K562 (cell line): ENCODE measurements around the gene PRMT3. TPM values are rescaled to one million over a fixed set of nuclear protein-coding genes. Genes with fewer than 3 reads are reported as not detected.
"Not testable (repeated sequence)": the region's sequence is repeated elsewhere in the genome, so short reads cannot be mapped to it uniquely, and the experiment has no call there.

ENCODE experiments used
- ATAC-seq: fragments of 200-7000 bp; cut with Tn5 transposase; 3 replicates; pipeline ENCODE4 v1.9.1; 2020; ENCODE audit warnings: moderate library complexity
- BruUV-seq: library from RNA; stranded (reverse); fragments of 400-500 nt; replicated peaks from 2 replicates; lab custom pipeline; 2021; lab: Mats Ljungman, UMichigan
- CTCF ChIA-PET: fragments of 300-600 bp; formaldehyde crosslinking; extraction: SDS; loops from one replicate; lab custom pipeline; 2021; ENCODE audit warnings: low intra/inter-chr PET ratio; lab: Yijun Ruan, JAX
- POLR2A ChIA-PET: fragments of 300-600, 350-650 bp; sonication (Branson Sonifier 250); formaldehyde crosslinking; extraction: SDS; loops from one replicate; lab custom pipeline; 2021; ENCODE audit warnings: antibody characterized with exemption, inconsistent platforms; lab: Yijun Ruan, JAX
- DNase-seq, 4 experiments: peaks; one replicate each; pipeline versions ENCODE4 v3.0.0 to v3.0.0-alpha.2; 2011 to 2018; ENCODE audit warnings: low spot score in 3 of 4, mixed read lengths in 3 of 4; ENCODE audit errors: extremely low read depth in 1 of 4
- FAIRE-seq: peaks from 2 replicates; lab custom pipeline; 2011; peaks lifted over from hg19 to GRCh38; lab: Jason Lieb, UNC
- H2AFZ ChIP-seq: 2 replicates; pipeline ENCODE4 v1.6.0; 2011; ENCODE audit warnings: low read depth, low read length, control low read depth, inconsistent platforms
- H3K27ac ChIP-seq: fragments of 200-600 bp; 3 replicates; pipeline ENCODE4 v1.8.0; 2011; ENCODE audit warnings: low read depth, mild to moderate bottlenecking, control low read depth, inconsistent platforms, low read length, moderate library complexity, mixed read lengths; ENCODE audit errors: extremely low read depth
- H3K27me3 ChIP-seq, 2 experiments: fragments of 300-600 bp in 1 of 2; 2 replicates in 1 of 2; 3 replicates in 1 of 2; pipeline versions ENCODE4 v1.6.0 to v1.8.0; 2011; ENCODE audit warnings: inconsistent platforms in 2 of 2, low read length in 2 of 2, mild to moderate bottlenecking in 1 of 2, mixed read lengths in 1 of 2, moderate library complexity in 1 of 2; ENCODE audit not compliant: control insufficient read depth in 2 of 2, insufficient read depth in 2 of 2
- H3K36me3 ChIP-seq: fragments of 300-600 bp; 3 replicates; pipeline ENCODE4 v1.8.0; 2011; ENCODE audit warnings: mild to moderate bottlenecking, low read length, inconsistent platforms; ENCODE audit not compliant: control insufficient read depth, insufficient read depth
- H3K4me1 ChIP-seq, 2 experiments: fragments of 200-600 bp in 1 of 2; replicated peaks in 1 of 2; 2 replicates in 1 of 2; 3 replicates in 1 of 2; pipeline versions ENCODE4 v1.5.1 to v1.8.0; 2011; ENCODE audit warnings: inconsistent platforms in 2 of 2, low read length in 2 of 2, mild to moderate bottlenecking in 1 of 2, mixed read lengths in 1 of 2, moderate library complexity in 1 of 2; ENCODE audit not compliant: control insufficient read depth in 2 of 2, insufficient read depth in 2 of 2
- H3K4me2 ChIP-seq: 2 replicates; pipeline ENCODE4 v1.6.1; 2011; ENCODE audit warnings: low read length, control low read depth, inconsistent platforms, mixed read lengths; ENCODE audit not compliant: insufficient read depth
- H3K4me3 ChIP-seq: fragments of 200-600 bp; sonication (generic), shearing (Covaris generic); 2 replicates; pipeline ENCODE4 v1.5.1; 2016; ENCODE audit warnings: control low read depth, inconsistent platforms
- H3K79me2 ChIP-seq: fragments of 200-600 bp; 3 replicates; pipeline ENCODE4 v1.8.0; 2011; ENCODE audit warnings: low read length, inconsistent platforms; ENCODE audit not compliant: control insufficient read depth, insufficient read depth
- H3K9ac ChIP-seq, 2 experiments: 2 replicates each; pipeline versions ENCODE4 v1.6.0 to v1.6.1; 2011; ENCODE audit warnings: low read depth in 2 of 2, low read length in 2 of 2, control low read depth in 1 of 2, inconsistent platforms in 1 of 2, mild to moderate bottlenecking in 1 of 2, mixed read lengths in 1 of 2; ENCODE audit not compliant: insufficient read depth in 1 of 2
- H3K9me1 ChIP-seq: one replicate; pipeline ENCODE4 v1.6.0; 2011; ENCODE audit warnings: inconsistent platforms, mild to moderate bottlenecking, low read length, moderate library complexity; ENCODE audit not compliant: control insufficient read depth, insufficient read depth
- H3K9me3 ChIP-seq: replicated peaks from 2 replicates; pipeline ENCODE4 v1.5.1; 2011; ENCODE audit warnings: low read depth, low read length, inconsistent platforms; ENCODE audit not compliant: control insufficient read depth, insufficient read depth
- H4K20me1 ChIP-seq: replicated peaks from 2 replicates; pipeline ENCODE4 v1.6.1; 2011; ENCODE audit warnings: low read length, inconsistent platforms, mixed read lengths; ENCODE audit not compliant: control insufficient read depth, insufficient read depth
- ARID1B ChIP-seq: fragments of 450-650 bp; IDR thresholded peaks from 2 replicates; pipeline ENCODE4 v1.6.1; 2016; ENCODE audit warnings: antibody characterized with exemption, mild to moderate bottlenecking, inconsistent platforms
- CBFA2T3 ChIP-seq: fragments of 450-650 bp; IDR thresholded peaks from 2 replicates; pipeline ENCODE4 v1.6.1; 2017
- CTBP1 ChIP-seq: fragments of 450-650 bp; IDR thresholded peaks from 2 replicates; pipeline ENCODE4 v1.6.1; 2016; ENCODE audit warnings: borderline replicate concordance
- DPF2 ChIP-seq: fragments of 450-650 bp; IDR thresholded peaks from 2 replicates; pipeline ENCODE4 v1.6.1; 2016
- EP300 ChIP-seq: IDR thresholded peaks from 2 replicates; pipeline ENCODE4 v1.6.1; 2012; ENCODE audit warnings: low read length, improper control_type of control experiment
- FOSL1 ChIP-seq: fragments of 200-800 bp; sonication (Bioruptor generic); conservative IDR thresholded peaks from 2 replicates; pipeline ENCODE4 v1.6.1; 2016; ENCODE audit warnings: missing genetic modification characterization, missing compliant biosample characterization
- FOXM1 ChIP-seq, 2 experiments: fragments of 450-650 bp in 1 of 2; sonication (generic) in 1 of 2; formaldehyde crosslinking in 1 of 2; IDR thresholded peaks; 2 replicates each; pipeline versions ENCODE4 v1.6.1 to v1.9.0; 2017 to 2022; ENCODE audit warnings: low read depth in 2 of 2, mild to moderate bottlenecking in 2 of 2, missing genetic modification reagents in 1 of 2, moderate library complexity in 1 of 2
- MTA2 ChIP-seq: fragments of 450-650 bp; IDR thresholded peaks from 2 replicates; pipeline ENCODE4 v1.6.1; 2016; ENCODE audit warnings: low read depth
- NCOR1 ChIP-seq: fragments of 450-650 bp; IDR thresholded peaks from 2 replicates; pipeline ENCODE4 v1.6.1; 2016; ENCODE audit warnings: mild to moderate bottlenecking, moderate library complexity
- SMARCA4 ChIP-seq: fragments of 450-650 bp; IDR thresholded peaks from 2 replicates; pipeline ENCODE4 v1.6.1; 2016
- TAL1 ChIP-seq: fragments of 450-650 bp; IDR thresholded peaks from 2 replicates; pipeline ENCODE4 v1.6.1; 2016; ENCODE audit warnings: mild to moderate bottlenecking
- TCF3 ChIP-seq: sonication (generic); formaldehyde crosslinking; IDR thresholded peaks from 2 replicates; pipeline ENCODE4 v1.4.0; 2020; ENCODE audit warnings: mild to moderate bottlenecking, missing genetic modification reagents
- TEAD4 ChIP-seq, 2 experiments: sonication (generic) in 1 of 2; formaldehyde crosslinking in 1 of 2; IDR thresholded peaks; 2 replicates each; pipeline versions ENCODE4 v1.6.1 to v1.8.0; 2012 to 2022; ENCODE audit warnings: borderline replicate concordance in 1 of 2, inconsistent platforms in 1 of 2, low read length in 1 of 2, mild to moderate bottlenecking in 1 of 2, missing genetic modification reagents in 1 of 2
- in situ Hi-C: fragments of 300-500 bp; cut with MboI; formaldehyde crosslinking; loops from 4 replicates; pipeline ENCODE4 v1.15.0; 2018; ENCODE audit warnings: inconsistent platforms, mixed read lengths
- intact Hi-C: fragments of 100-400 bp; cut with micrococcal nuclease; formaldehyde crosslinking; loops from 2 replicates; pipeline ENCODE4 v1.14.2; 2022
- polyA plus RNA-seq, 8 experiments: library from polyadenylated mRNA; depleted of rRNA in 4 of 8; stranded (reverse) in 5 of 8; unstranded in 3 of 8; fragments of >200 nt; fragmentation: Nextera tagmentation in 2 of 8; fragmentation: Illumina TruSeq in 1 of 8; extraction: Ambion mirVana in 2 of 8; extraction: Trizol in 1 of 8; gene quantifications; 2 replicates each; pipeline versions ENCODE4 v1.2.1 to v1.2.3, GENCODE V29; 2011 to 2014; ENCODE audit warnings: inconsistent platforms in 1 of 8, missing spikeins in 1 of 8
- total RNA-seq, 7 experiments: library from RNA; depleted of rRNA in 6 of 7; stranded (reverse); fragments of >200 nt in 6 of 7; fragmentation: Illumina TruSeq in 2 of 7; extraction: Trizol in 2 of 7; gene quantifications; 2 replicates each; pipeline versions ENCODE4 v1.2.1 to v1.2.3, GENCODE V29; 2011 to 2021; ENCODE audit warnings: low replicate concordance in 1 of 7

The PRMT3 gene
- total and polyA plus RNA-seq, 9 of the 15 experiments (the other 6 are each of a cell fraction or from before 2014, with no cell fraction given), result 24.0 to 62.1 (median 44.7) TPM

- in situ Hi-C loops; H3K27ac ChIP-seq; H3K4me3 ChIP-seq; H3K4me2 ChIP-seq; intact Hi-C loops; BruUV-seq; ATAC-seq; H3K9me3 ChIP-seq; DNase-seq; H3K27me3 ChIP-seq; H4K20me1 ChIP-seq; H3K9ac ChIP-seq; H3K9me1 ChIP-seq; H2AFZ ChIP-seq; FAIRE-seq; CTCF ChIA-PET; TF ChIP-seq FOXM1 (CRISPR knock-in tag; IDR thresholded peaks at IDR 0.05; ENCODE audit: low read depth); TEAD4 (CRISPR knock-in tag; IDR thresholded peaks at IDR 0.05; ENCODE audit: borderline replicate concordance): not testable (repeated sequence)
- Histone ChIP-seq H3K79me2 (peaks cover 13% of the 10 kb centered on the region; the same call in 1 of the 3 replicates), H3K36me3 (peaks cover 25% of the 10 kb centered on the region; the same call in 2 of the 3 replicates), H3K4me1 (peaks cover 13 to 21% of the 10 kb centered on the region in 2 experiments; a peak in 4 of 5 replicates)
- POLR2A ChIA-PET, result interaction anchor here (3.9 kb wide), 1 partner anchor 12 kb away, joined by 12 read pairs; no protein-coding TSS in a partner anchor
- TF ChIP-seq NCOR1 (peak; percentile 50), DPF2 (0 out of 2 replicates have a peak, but pooled peaks have one; percentile 30), MTA2 (peak; percentile 8; the same call in 1 of the 2 replicates), ARID1B (peak; percentile 82), CBFA2T3 (peak; percentile 69), CTBP1 (peak; percentile 48; the same call in 1 of the 2 replicates), TCF3 (CRISPR knock-in tag) (peak; percentile 57), FOXM1 (IDR thresholded peaks at IDR 0.05; ENCODE audit: low read depth) (peak; percentile 34; the same call in 1 of the 2 replicates), FOSL1 (0 out of 2 replicates have a peak, but pooled peaks have one; percentile 17), TEAD4 (IDR thresholded peaks at IDR 0.05; ENCODE audit: low read length) (peak; percentile 60), SMARCA4 (peak; percentile 44; the same call in 1 of the 2 replicates), TAL1 (peak; percentile 75), EP300 (peak; percentile 38; the same call in 1 of the 2 replicates)
Measured at GRCh38 chr11:20471929-20472328, 84.4 kb downstream of the PRMT3 start.
